HepG2 (cell line): ENCODE data around the gene FETUB. TPM values are rescaled to one million over a fixed set of nuclear protein-coding genes. Genes with fewer than 3 reads are reported as not detected.

Source experiments
- AKAP8 ChIP-seq: sonication (generic); formaldehyde crosslinking; IDR thresholded peaks from 2 replicates; pipeline ENCODE4 v1.5.1; 2020; ENCODE audit warnings: mild to moderate bottlenecking, missing genetic modification reagents
- DDIT3 ChIP-seq: sonication (generic); formaldehyde crosslinking; IDR thresholded peaks from 2 replicates; pipeline ENCODE4 v1.4.0; 2020; ENCODE audit warnings: mild to moderate bottlenecking, missing genetic modification reagents
- FOXO4 ChIP-seq: sonication (generic); formaldehyde crosslinking; conservative IDR thresholded peaks from 2 replicates; pipeline ENCODE4 v1.8.1; 2023; ENCODE audit warnings: missing genetic modification reagents
- KAT8 ChIP-seq: IDR thresholded peaks from 2 replicates; pipeline ENCODE4 v1.6.1; 2016; ENCODE audit warnings: missing genetic modification reagents, missing compliant biosample characterization
- KMT2B ChIP-seq: IDR thresholded peaks from 2 replicates; pipeline ENCODE4 v1.6.1; 2016; ENCODE audit warnings: missing genetic modification reagents, missing compliant biosample characterization
- LBX2 ChIP-seq: sonication (generic); formaldehyde crosslinking; IDR thresholded peaks from 2 replicates; pipeline ENCODE4 v1.5.0; 2020; ENCODE audit warnings: missing genetic modification reagents, mild to moderate bottlenecking, borderline replicate concordance
- MED13 ChIP-seq: sonication (generic); formaldehyde crosslinking; IDR thresholded peaks from 2 replicates; pipeline ENCODE4 v1.5.0; 2020; ENCODE audit warnings: missing genetic modification reagents
- MIER3 ChIP-seq: IDR thresholded peaks from 2 replicates; pipeline ENCODE4 v1.6.1; 2016; ENCODE audit warnings: missing compliant biosample characterization, borderline replicate concordance
- PAWR ChIP-seq: sonication (generic); formaldehyde crosslinking; IDR thresholded peaks from 2 replicates; pipeline ENCODE4 v1.4.0; 2020; ENCODE audit warnings: missing genetic modification reagents, mild to moderate bottlenecking, borderline replicate concordance
- REST ChIP-seq, 2 experiments: IDR thresholded peaks; 2 replicates each; pipeline ENCODE4 v1.6.1; 2011 to 2012; ENCODE audit warnings: low read length in 2 of 2, borderline replicate concordance in 1 of 2, low read depth in 1 of 2, mild to moderate bottlenecking in 1 of 2, moderate library complexity in 1 of 2
- SNAPC5 ChIP-seq: sonication (generic); formaldehyde crosslinking; IDR thresholded peaks from 2 replicates; pipeline ENCODE4 v1.8.1; 2023; ENCODE audit warnings: mild to moderate bottlenecking, missing genetic modification reagents, borderline replicate concordance
- SRSF4 ChIP-seq: fragments of 200-400 bp; formaldehyde crosslinking; IDR thresholded peaks from one replicate; pipeline ENCODE4 v1.6.1; 2018; ENCODE audit warnings: mild to moderate bottlenecking, low read depth, low read length, moderate library complexity; ENCODE audit not compliant: poor library complexity, severe bottlenecking
- TFDP2 ChIP-seq: sonication (generic); formaldehyde crosslinking; IDR thresholded peaks from 2 replicates; pipeline ENCODE4 v1.4.0; 2020; ENCODE audit warnings: missing genetic modification reagents
- TRAFD1 ChIP-seq: sonication (generic); formaldehyde crosslinking; IDR thresholded peaks from 2 replicates; pipeline ENCODE4 v1.5.1; 2020; ENCODE audit warnings: missing genetic modification reagents, mild to moderate bottlenecking, borderline replicate concordance
- U2AF2 ChIP-seq: fragments of 200-400 bp; formaldehyde crosslinking; IDR thresholded peaks from 2 replicates; pipeline ENCODE4 v1.6.1; 2017; ENCODE audit warnings: low read depth, mild to moderate bottlenecking, low read length
- YY1 ChIP-seq: IDR thresholded peaks from 2 replicates; pipeline ENCODE4 v1.6.1; 2011; ENCODE audit warnings: low read length, low read depth, moderate library complexity, mild to moderate bottlenecking; ENCODE audit not compliant: insufficient read depth, insufficient replicate concordance
- ZFP1 ChIP-seq: IDR thresholded peaks from 2 replicates; pipeline ENCODE4 v1.6.1; 2016
- ZFP82 ChIP-seq: sonication (generic); formaldehyde crosslinking; IDR thresholded peaks from 2 replicates; pipeline ENCODE4 v1.5.1; 2020; ENCODE audit warnings: mild to moderate bottlenecking, missing genetic modification reagents, borderline replicate concordance
- ZNF12 ChIP-seq: sonication (generic); formaldehyde crosslinking; IDR thresholded peaks from 2 replicates; pipeline ENCODE4 v1.5.0; 2020; ENCODE audit warnings: missing genetic modification reagents
- ZNF124 ChIP-seq: sonication (generic); formaldehyde crosslinking; IDR thresholded peaks from 2 replicates; pipeline ENCODE4 v1.4.0; 2020; ENCODE audit warnings: missing genetic modification reagents
- ZNF263 ChIP-seq: sonication (generic); formaldehyde crosslinking; IDR thresholded peaks from 2 replicates; pipeline ENCODE4 v1.4.0; 2020; ENCODE audit warnings: missing genetic modification reagents
- ZNF431 ChIP-seq: sonication (generic); formaldehyde crosslinking; IDR thresholded peaks from 2 replicates; pipeline ENCODE4 v1.9.0; 2022; ENCODE audit warnings: missing genetic modification reagents, low read depth, mild to moderate bottlenecking, borderline replicate concordance
- polyA plus RNA-seq, 8 experiments: library from polyadenylated mRNA; depleted of rRNA in 3 of 8; stranded (reverse) in 7 of 8; unstranded in 1 of 8; fragments of >200 nt; fragmentation: Illumina TruSeq in 4 of 8; extraction: Trizol in 4 of 8; gene quantifications; 2 replicates each; pipeline versions ENCODE4 v1.2.1 to v1.2.3, GENCODE V29; 2011 to 2016; ENCODE audit warnings: low read depth in 4 of 8, missing spikeins in 1 of 8, mixed read lengths in 1 of 8; ENCODE audit not compliant: insufficient read depth in 1 of 8
- total RNA-seq, 5 experiments: library from RNA; depleted of rRNA; stranded (reverse); fragments of >200 nt; fragmentation: Illumina TruSeq; extraction: Trizol; gene quantifications; 2 replicates each; pipeline ENCODE4 v1.2.3, GENCODE V29; 2016; ENCODE audit warnings: low read depth in 1 of 5

The FETUB gene
- total and polyA plus RNA-seq, 2 of the 13 experiments (the other 11 are each of a cell fraction or from before 2014, with no cell fraction given) = 2.1 to 4.4 TPM

- TF ChIP-seq REST (IDR thresholded peaks at IDR 0.05; ENCODE audit: borderline replicate concordance in 1 of 2, low read depth in 1 of 2, low read length in 2 of 2) (no peak), ZNF263 (CRISPR knock-in tag) (peak; percentile 23; the same call in 1 of the 2 replicates), ZNF12 (CRISPR knock-in tag) (no peak), MIER3 (no peak), TRAFD1 (no peak), TFDP2 (CRISPR knock-in tag) (no peak), DDIT3 (no peak), SNAPC5 (CRISPR knock-in tag) (no peak), ZNF124 (CRISPR knock-in tag) (no peak), U2AF2 (no peak), ZFP1 (no peak), MED13 (no peak), YY1 (no peak), LBX2 (CRISPR knock-in tag) (no peak), FOXO4 (CRISPR knock-in tag) (no peak), PAWR (CRISPR knock-in tag) (no peak), KMT2B (CRISPR knock-in tag) (no peak), ZNF431 (no peak), ZFP82 (no peak), KAT8 (CRISPR knock-in tag) (0 out of 2 replicates have a peak, but pooled peaks have one; percentile 13), SRSF4 (no peak), AKAP8 (CRISPR knock-in tag) (no peak)
Measured at GRCh38 chr3:186594591-186595113, 45.5 kb upstream of the FETUB start (continued).
